ENCODE measurements around the gene PLD1.

GRCh38 chr3:171568766-171569165 is 241.5 kb downstream of the PLD1 start:
- TF ChIP-seq POLR2A (IDR thresholded peaks at IDR 0.05; ENCODE audit: low read length) (no peak), GATA1 (IDR thresholded peaks at IDR 0.05; ENCODE audit: low read depth, low read length) (no peak)
